NCI-H446 treated with DMSO at 0.1 percent for 48 hours (cell line): ENCODE results near the gene RBKS.
"Not testable (repeated sequence)": the region's sequence is repeated elsewhere in the genome, so short reads cannot be mapped to it uniquely, and the experiment has no call there.

Experiments
- DNase-seq: peaks from one replicate; lab custom pipeline; 2025; lab: John Stamatoyannopoulos, UW

RBKS gene

DNA sequence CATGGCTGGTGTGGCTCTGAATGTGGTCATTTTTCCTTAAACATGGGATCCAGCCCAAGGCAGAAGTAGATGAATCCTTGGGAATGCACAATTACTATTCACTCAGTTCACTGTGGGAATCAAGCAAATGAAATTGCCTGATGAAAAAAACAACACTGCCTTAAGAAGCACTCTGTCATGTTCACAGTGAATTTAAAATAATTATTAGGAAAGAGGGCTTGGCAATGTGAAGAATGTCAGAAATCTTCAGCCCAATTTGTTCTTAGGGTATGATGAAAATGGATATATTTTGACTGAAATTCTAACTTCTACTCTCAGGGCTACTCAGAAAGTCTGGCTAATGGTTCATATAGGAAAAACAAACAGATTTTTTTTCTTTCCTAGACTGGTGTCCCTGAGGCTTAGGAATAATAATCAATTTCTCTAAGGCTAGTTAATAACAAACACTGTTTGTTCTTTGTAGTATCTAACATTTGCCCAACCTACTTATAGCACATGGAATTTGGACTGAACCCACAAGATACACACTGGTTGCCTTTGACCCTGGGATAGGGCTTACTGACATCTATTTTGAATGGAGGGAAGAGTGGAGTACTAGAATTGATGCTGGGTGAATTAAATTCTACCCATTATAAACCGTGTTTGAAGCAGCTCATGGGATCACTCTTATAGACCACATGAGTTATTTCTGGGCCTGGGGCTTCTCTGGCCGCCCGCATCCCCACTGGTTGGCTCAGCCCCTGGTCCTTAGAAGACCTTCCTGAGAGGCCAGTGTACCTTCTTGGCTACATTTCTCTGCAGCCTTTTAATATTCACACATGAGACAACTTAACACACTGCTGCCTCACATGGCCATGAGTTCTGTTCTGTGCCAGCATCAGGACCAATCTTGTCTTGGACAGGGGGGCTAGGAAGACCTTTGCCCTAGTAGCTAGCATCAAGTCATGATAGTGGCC lies 127.0 kb downstream of the RBKS start:
- no peak for DNase-seq

GRCh38 chr2:27756544-27757498 lies 133.4 kb downstream of the RBKS start:
- no peak for DNase-seq

GRCh38 chr2:27756091-27756490 lies 134.1 kb downstream of the RBKS start:
- DNase-seq, result no peak

DNA sequence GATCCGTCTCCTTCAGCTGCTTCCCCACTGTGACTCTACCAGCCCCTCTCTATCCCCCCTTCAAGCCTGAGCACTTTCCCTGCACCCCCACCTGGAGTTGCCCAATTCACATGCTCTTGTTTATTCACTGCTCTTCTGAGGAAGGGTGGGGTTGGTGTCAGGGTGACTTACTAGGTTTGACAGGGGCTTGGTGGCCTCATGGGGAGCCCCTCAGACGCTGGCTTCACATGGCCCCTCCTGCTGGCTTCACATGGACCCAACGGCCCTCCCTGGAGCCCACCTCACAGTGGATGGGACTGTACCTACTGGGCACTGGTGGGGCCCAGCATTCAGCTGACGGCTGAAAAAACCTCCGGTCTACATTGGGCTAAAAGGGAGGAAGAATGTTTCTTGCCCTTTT lies 135.4 kb downstream of the RBKS start:
- no peak for DNase-seq

- DNase-seq, result peak; percentile 26
These were observed 136.0 kb downstream of the RBKS start for GRCh38 chr2:27754138-27754588.

- DNase-seq, result no peak
These were observed 137.5 kb downstream of the RBKS start for GRCh38 chr2:27752551-27753237.

GRCh38 chr2:27751377-27751776 lies 138.8 kb downstream of the RBKS start:
- no peak for DNase-seq

GRCh38 chr2:27748803-27749554 lies 141.2 kb downstream of the RBKS start:
- not testable (repeated sequence) for DNase-seq

GRCh38 chr2:27747827-27748352 lies 142.3 kb downstream of the RBKS start:
- no peak for DNase-seq

- no peak for DNase-seq
These were observed 143.9 kb downstream of the RBKS start for GRCh38 chr2:27746325-27746724.

DNA sequence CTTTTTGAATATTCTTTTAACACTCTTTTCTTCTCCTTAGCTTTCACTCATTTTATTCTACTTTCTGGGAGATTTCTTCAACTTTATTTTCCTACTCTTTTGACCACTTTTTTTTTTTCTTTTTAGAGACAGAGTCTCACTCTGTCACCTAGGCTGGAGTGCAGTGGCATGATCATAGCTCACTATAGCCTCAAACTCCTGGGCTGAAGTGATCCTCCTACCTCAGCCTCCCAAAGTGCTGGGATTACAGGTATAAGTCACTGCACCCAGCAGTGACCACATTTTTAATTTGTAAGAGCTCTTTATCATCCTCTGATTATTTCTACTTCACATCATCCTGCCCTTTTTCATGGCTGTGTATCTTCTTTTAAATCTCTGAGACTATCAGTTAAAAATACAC lies 144.7 kb downstream of the RBKS start:
- not testable (repeated sequence) for DNase-seq

DNA sequence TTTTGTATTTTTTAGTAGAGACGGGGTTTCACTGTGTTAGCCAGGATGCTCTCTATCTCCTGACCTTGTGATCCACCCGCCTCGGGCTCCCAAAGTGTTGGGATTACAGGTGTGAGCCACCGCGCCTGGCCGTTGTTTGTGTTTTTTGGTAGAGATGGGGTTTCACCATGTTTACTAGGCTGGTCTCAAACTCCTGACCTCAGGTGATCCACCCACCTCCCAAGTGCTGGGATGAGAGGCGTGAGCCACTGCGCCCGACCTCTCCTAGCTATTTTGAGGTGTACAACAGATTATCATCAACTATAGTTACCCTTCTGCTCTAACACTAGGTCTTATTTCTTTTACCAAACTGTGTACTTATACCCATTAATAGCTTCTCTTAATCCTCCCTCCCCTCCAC lies 147.6 kb downstream of the RBKS start:
- DNase-seq, result no peak

DNA sequence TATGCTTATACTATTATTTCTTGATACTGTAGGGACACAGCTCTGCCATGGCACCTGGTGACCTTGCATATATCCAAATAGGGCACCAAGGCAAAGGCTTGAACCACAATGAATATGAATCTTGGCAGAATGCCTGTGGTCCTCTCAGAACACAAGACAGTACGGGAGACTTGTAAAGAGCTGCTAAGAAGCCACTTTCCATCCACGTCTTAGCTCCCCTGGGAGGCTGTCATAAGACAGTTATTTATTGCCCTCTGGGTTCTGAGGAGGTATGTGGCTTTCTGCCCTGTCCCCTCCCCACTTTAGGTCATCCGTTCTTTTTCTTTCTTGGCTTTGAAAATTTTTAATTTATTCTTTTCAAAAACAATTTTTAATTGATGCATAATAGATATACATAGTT lies 148.5 kb downstream of the RBKS start:
- DNase-seq, result no peak

- DNase-seq, result no peak
These were observed 151.2 kb downstream of the RBKS start for GRCh38 chr2:27739058-27739373.

- no peak for DNase-seq
These were observed 151.7 kb downstream of the RBKS start for GRCh38 chr2:27738349-27739057.

- no peak for DNase-seq
These were observed 152.4 kb downstream of the RBKS start for GRCh38 chr2:27737676-27738348.

DNA sequence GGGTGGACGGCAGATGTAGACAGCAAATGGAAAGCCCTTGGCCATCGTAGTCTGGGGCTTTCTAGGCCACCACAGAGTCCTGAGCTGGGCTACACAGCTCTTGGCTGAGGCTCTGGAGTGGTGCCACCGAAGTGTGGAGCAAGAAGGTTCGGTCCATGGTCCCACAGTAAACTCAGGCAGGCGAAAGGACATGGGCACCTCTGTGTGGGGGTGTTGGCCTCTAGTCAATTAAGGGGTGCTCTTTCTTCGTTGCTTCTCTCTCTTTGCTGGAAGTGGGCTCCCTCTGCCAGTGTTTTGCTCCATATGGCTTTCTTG lies 153.3 kb downstream of the RBKS start:
- DNase-seq, result no peak

- no peak for DNase-seq
These were observed 153.9 kb downstream of the RBKS start for GRCh38 chr2:27736031-27736889.

DNA sequence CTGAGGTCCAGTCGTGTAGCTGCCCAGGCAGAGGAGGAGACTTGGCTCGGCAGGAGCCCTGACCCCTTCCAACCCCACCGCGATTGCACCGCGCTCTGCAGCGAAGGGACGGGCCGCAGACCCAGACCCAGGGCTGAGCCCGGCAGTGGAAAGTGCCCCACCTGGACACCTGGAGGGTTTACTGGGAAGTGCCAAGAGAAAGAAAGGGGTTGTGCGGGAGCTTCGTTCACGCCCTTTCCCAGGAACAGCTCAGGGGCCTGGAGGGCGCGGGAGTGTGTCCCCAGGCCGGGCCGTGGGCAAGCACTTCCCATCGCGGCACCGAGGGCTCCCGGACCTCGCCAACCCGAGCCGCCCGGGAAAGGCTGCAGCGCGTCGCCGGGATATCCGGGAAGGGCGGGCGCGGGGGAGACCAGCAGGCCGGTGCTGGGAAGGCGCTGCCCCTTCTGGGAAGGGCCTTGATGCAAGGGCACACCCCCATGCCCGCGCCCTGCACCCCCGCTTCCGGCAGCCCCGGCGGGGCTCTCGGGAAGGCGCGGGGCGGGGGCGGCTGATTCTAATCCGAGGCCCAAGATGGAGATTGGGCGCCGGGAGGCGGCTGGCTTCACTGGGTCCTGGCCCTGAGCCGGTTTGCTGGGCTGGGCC lies 154.8 kb downstream of the RBKS start:
- DNase-seq, result no peak
